HepG2 (cell line): Measurements from ENCODE around the gene RNF14. TPM values are rescaled to one million over a fixed set of nuclear protein-coding genes. Genes with fewer than 3 reads are reported as not detected.
A peak's percentile ranks its signal among the peaks of the same experiment; 100 is the strongest.

Experiments
- BRD4 ChIP-seq: sonication (generic); formaldehyde crosslinking; IDR thresholded peaks from 2 replicates; pipeline ENCODE4 v1.4.0; 2020; ENCODE audit warnings: missing genetic modification reagents
- CHD4 ChIP-seq: fragments of 200-600 bp; sonication (generic); IDR thresholded peaks from 2 replicates; pipeline ENCODE4 v1.7.0; 2017; ENCODE audit warnings: mild to moderate bottlenecking, low read length, borderline replicate concordance
- ETS1 ChIP-seq: sonication (generic); formaldehyde crosslinking; IDR thresholded peaks from 2 replicates; pipeline ENCODE4 v1.4.0; 2020; ENCODE audit warnings: missing genetic modification reagents
- ETV6 ChIP-seq: sonication (generic); formaldehyde crosslinking; conservative IDR thresholded peaks from 2 replicates; pipeline ENCODE4 v1.4.0; 2020; ENCODE audit warnings: missing genetic modification reagents
- JUND ChIP-seq: sonication (generic); formaldehyde crosslinking; IDR thresholded peaks from 2 replicates; pipeline ENCODE4 v1.8.0; 2022; ENCODE audit warnings: mild to moderate bottlenecking, missing genetic modification reagents
- KDM4B ChIP-seq: sonication (generic); formaldehyde crosslinking; IDR thresholded peaks from 2 replicates; pipeline ENCODE4 v1.4.0; 2020; ENCODE audit warnings: missing genetic modification reagents
- MAX ChIP-seq: IDR thresholded peaks from 2 replicates; pipeline ENCODE4 v1.6.1; 2012; ENCODE audit warnings: inconsistent platforms
- MIER3 ChIP-seq: IDR thresholded peaks from 2 replicates; pipeline ENCODE4 v1.6.1; 2016; ENCODE audit warnings: missing compliant biosample characterization, borderline replicate concordance
- MYNN ChIP-seq: sonication (generic); formaldehyde crosslinking; IDR thresholded peaks from 2 replicates; pipeline ENCODE4 v1.4.0; 2020; ENCODE audit warnings: mild to moderate bottlenecking, low read depth, missing genetic modification reagents
- NFE2L2 ChIP-seq: fragments of 150-350 bp; IDR thresholded peaks from 2 replicates; pipeline ENCODE4 v1.6.1; 2014; ENCODE audit warnings: low read length
- NFKB2 ChIP-seq: sonication (generic); formaldehyde crosslinking; IDR thresholded peaks from 2 replicates; pipeline ENCODE4 v1.4.0; 2020; ENCODE audit warnings: missing genetic modification reagents, borderline replicate concordance
- NFYB ChIP-seq: sonication (generic); formaldehyde crosslinking; IDR thresholded peaks from 2 replicates; pipeline ENCODE4 v1.4.0; 2020; ENCODE audit warnings: missing genetic modification reagents
- NFYC ChIP-seq: IDR thresholded peaks from 2 replicates; pipeline ENCODE4 v1.6.1; 2016; ENCODE audit warnings: missing genetic modification reagents, missing compliant biosample characterization
- PHF8 ChIP-seq: sonication (generic); formaldehyde crosslinking; IDR thresholded peaks from 2 replicates; pipeline ENCODE4 v1.5.0; 2020; ENCODE audit warnings: missing genetic modification reagents
- PRDM10 ChIP-seq: sonication (generic); formaldehyde crosslinking; IDR thresholded peaks from 2 replicates; pipeline ENCODE4 v1.4.0; 2020; ENCODE audit warnings: low read depth, missing genetic modification reagents
- PRMT3 ChIP-seq: sonication (generic); formaldehyde crosslinking; IDR thresholded peaks from 2 replicates; pipeline ENCODE4 v1.8.1; 2022; ENCODE audit warnings: low read depth, mild to moderate bottlenecking, moderate library complexity, missing genetic modification reagents, borderline replicate concordance
- SNRNP70 ChIP-seq: fragments of 200-400 bp; formaldehyde crosslinking; IDR thresholded peaks from 2 replicates; pipeline ENCODE4 v1.6.1; 2017; ENCODE audit warnings: mild to moderate bottlenecking, low read depth, low read length, moderate library complexity
- TRIM22 ChIP-seq: fragments of 450-650 bp; IDR thresholded peaks from 2 replicates; pipeline ENCODE4 v1.6.1; 2017
- ZNF563 ChIP-seq: sonication (generic); formaldehyde crosslinking; IDR thresholded peaks from 2 replicates; pipeline ENCODE4 v1.8.0; 2022; ENCODE audit warnings: mild to moderate bottlenecking, moderate library complexity, missing genetic modification reagents
- ZNF841 ChIP-seq: sonication (generic); formaldehyde crosslinking; IDR thresholded peaks from 2 replicates; pipeline ENCODE4 v1.8.1; 2023; ENCODE audit warnings: missing genetic modification reagents, borderline replicate concordance
- ZNF850 ChIP-seq: sonication (generic); formaldehyde crosslinking; conservative IDR thresholded peaks from 2 replicates; pipeline ENCODE4 v1.9.0; 2021; ENCODE audit warnings: mild to moderate bottlenecking, missing genetic modification reagents
- ZSCAN20 ChIP-seq: sonication (generic); formaldehyde crosslinking; IDR thresholded peaks from 2 replicates; pipeline ENCODE4 v1.4.0; 2020; ENCODE audit warnings: missing genetic modification reagents, mild to moderate bottlenecking, borderline replicate concordance
- polyA plus RNA-seq, 8 experiments: library from polyadenylated mRNA; depleted of rRNA in 3 of 8; stranded (reverse) in 7 of 8; unstranded in 1 of 8; fragments of >200 nt; fragmentation: Illumina TruSeq in 4 of 8; extraction: Trizol in 4 of 8; gene quantifications; 2 replicates each; pipeline versions ENCODE4 v1.2.1 to v1.2.3, GENCODE V29; 2011 to 2016; ENCODE audit warnings: low read depth in 4 of 8, missing spikeins in 1 of 8, mixed read lengths in 1 of 8; ENCODE audit not compliant: insufficient read depth in 1 of 8
- total RNA-seq, 5 experiments: library from RNA; depleted of rRNA; stranded (reverse); fragments of >200 nt; fragmentation: Illumina TruSeq; extraction: Trizol; gene quantifications; 2 replicates each; pipeline ENCODE4 v1.2.3, GENCODE V29; 2016; ENCODE audit warnings: low read depth in 1 of 5

Gene RNF14
- total and polyA plus RNA-seq, 2 of the 13 experiments (the other 11 are each of a cell fraction or from before 2014, with no cell fraction given): 11.3 to 28.1 TPM

GRCh38 chr5:141968914-141969608 lies at the start of gene RNF14 (continued):
- TF ChIP-seq PHF8 (peak; percentile 99), CHD4 (no peak), MIER3 (peak; percentile 74; the same call in 1 of the 2 replicates), TRIM22 (no peak), ETV6 (CRISPR knock-in tag) (peak; percentile 77; the same call in 1 of the 2 replicates), ZNF841 (CRISPR knock-in tag) (no peak), MAX (peak; percentile 71), JUND (no peak), SNRNP70 (no peak), ZNF850 (CRISPR knock-in tag) (0 out of 2 replicates have a peak, but pooled peaks have one; percentile 58), MYNN (CRISPR knock-in tag) (no peak), NFE2L2 (no peak), PRMT3 (CRISPR knock-in tag) (no peak), NFYC (CRISPR knock-in tag) (peak; percentile 20; the same call in 1 of the 2 replicates), ZNF563 (peak; percentile 93), BRD4 (CRISPR knock-in tag) (peak; percentile 88), NFKB2 (peak; percentile 96; the same call in 1 of the 2 replicates), ZSCAN20 (CRISPR knock-in tag) (peak; percentile 55), ETS1 (0 out of 2 replicates have a peak, but pooled peaks have one; percentile 58), PRDM10 (no peak), KDM4B (CRISPR knock-in tag) (peak; percentile 46; the same call in 1 of the 2 replicates), NFYB (peak; percentile 57; the same call in 1 of the 2 replicates)
